Activated CD8-positive, alpha-beta T cell treated with anti-CD3 and anti-CD28 coated beads for 36 hours (primary cell): ENCODE results near the gene CHRM1. TPM values are rescaled to one million over a fixed set of nuclear protein-coding genes. Genes with fewer than 3 reads are reported as not detected.

Experiments
- ATAC-seq: fragments of 200-7000 bp; cut with Tn5 transposase; one replicate; pipeline ENCODE4 v1.10.0; 2021; ENCODE audit warnings: mild to moderate bottlenecking, moderate library complexity
- CTCF ChIA-PET: fragments of 350-600 bp; sonication (Branson Sonifier 250); formaldehyde crosslinking; loops from one replicate; lab custom pipeline; 2021; ENCODE audit warnings: antibody characterized with exemption; lab: Charles Lee
- POLR2A ChIA-PET: fragments of 350-600 bp; sonication (Branson Sonifier 250); formaldehyde crosslinking; loops from one replicate; lab custom pipeline; 2021; ENCODE audit warnings: antibody characterized with exemption; lab: Charles Lee
- DNase-seq: peaks from one replicate; pipeline ENCODE4 v3.0.0-alpha.2; 2020
- H3K27ac Mint-ChIP-seq: one replicate; pipeline ENCODE4 v1.8.0; 2021; ENCODE audit warnings: mild to moderate bottlenecking, mixed read lengths
- H3K27me3 Mint-ChIP-seq: one replicate; pipeline ENCODE4 v1.8.0; 2021; ENCODE audit warnings: mixed read lengths
- H3K36me3 Mint-ChIP-seq: one replicate; pipeline ENCODE4 v1.8.0; 2021; ENCODE audit warnings: low read depth, mixed read lengths
- H3K4me1 Mint-ChIP-seq: one replicate; pipeline ENCODE4 v1.8.0; 2021; ENCODE audit warnings: low read depth, mixed read lengths
- H3K4me3 Mint-ChIP-seq: one replicate; pipeline ENCODE4 v1.8.0; 2021; ENCODE audit warnings: mild to moderate bottlenecking, moderate library complexity, mixed read lengths
- H3K9me3 Mint-ChIP-seq: one replicate; pipeline ENCODE4 v1.8.0; 2021; ENCODE audit warnings: mixed read lengths
- intact Hi-C: fragments of 100-400 bp; cut with micrococcal nuclease; formaldehyde crosslinking; loops from one replicate; pipeline ENCODE4 v1.10.0; 2022
- total RNA-seq, 2 experiments: library from RNA; stranded (reverse); gene quantifications; one replicate each; pipeline ENCODE4 v1.2.3, GENCODE V29; 2021
- TF ChIP-seq, protein P1 (sequence below): fragments of 200-600 bp; IDR thresholded peaks from one replicate; pipeline ENCODE4 v1.8.0; 2022; ENCODE audit warnings: antibody characterized with exemption, mild to moderate bottlenecking

The CHRM1 gene
- total RNA-seq, 2 experiments from 2014 or later: not detected

DNA sequence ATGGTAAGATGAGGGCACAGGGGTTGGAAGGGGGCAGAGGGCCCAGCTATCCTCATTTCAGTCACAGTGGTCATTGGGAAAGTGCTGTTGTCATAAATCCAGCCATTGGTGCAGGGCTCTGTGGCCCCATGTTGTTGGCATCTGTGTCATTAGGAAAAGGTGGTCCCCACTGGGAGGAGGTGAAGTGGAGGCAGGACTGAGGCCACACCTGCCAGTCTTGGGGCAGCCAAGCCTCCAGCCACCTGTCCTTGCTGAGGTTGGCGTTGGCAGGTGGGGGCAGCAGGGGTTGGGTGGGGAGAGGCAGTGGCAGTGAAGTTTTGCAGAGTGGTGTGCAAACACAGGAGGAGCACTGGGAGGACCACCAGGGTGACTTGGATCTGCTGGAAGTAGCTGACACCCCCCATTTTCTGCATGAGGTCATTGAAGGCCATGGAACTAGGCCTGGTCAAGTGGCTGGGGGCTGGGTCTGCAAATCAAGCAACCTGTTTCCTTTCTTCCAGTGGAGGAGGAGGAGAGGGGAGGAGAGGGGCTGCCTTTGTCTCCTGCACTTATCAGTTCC is 38.3 kb upstream of the CHRM1 start:
- no peak overlapping the region for H3K4me3 Mint-ChIP-seq
- CTCF ChIA-PET: interaction anchor here (0.6 to 1.9 kb wide), 3 partner anchors 53 to 987 kb away, joined by 3 to 7 read pairs (median 4); no protein-coding TSS in a partner anchor

GRCh38 chr11:62958547-62959421 is 37.6 kb upstream of the CHRM1 start:
- Mint-ChIP-seq H3K27me3 (peaks cover 6% of the 10 kb centered on the region), H3K27ac (no peak overlapping the region), H3K36me3 (no peaks in the 10 kb centered on the region), H3K4me1 (no peaks in the 10 kb centered on the region), H3K4me3 (no peak overlapping the region), H3K9me3 (no peaks in the 10 kb centered on the region)
- intact Hi-C loops: no loop called here
- DNase-seq (no peak), ATAC-seq (no peak)
- TF ChIP-seq, protein P1, sequence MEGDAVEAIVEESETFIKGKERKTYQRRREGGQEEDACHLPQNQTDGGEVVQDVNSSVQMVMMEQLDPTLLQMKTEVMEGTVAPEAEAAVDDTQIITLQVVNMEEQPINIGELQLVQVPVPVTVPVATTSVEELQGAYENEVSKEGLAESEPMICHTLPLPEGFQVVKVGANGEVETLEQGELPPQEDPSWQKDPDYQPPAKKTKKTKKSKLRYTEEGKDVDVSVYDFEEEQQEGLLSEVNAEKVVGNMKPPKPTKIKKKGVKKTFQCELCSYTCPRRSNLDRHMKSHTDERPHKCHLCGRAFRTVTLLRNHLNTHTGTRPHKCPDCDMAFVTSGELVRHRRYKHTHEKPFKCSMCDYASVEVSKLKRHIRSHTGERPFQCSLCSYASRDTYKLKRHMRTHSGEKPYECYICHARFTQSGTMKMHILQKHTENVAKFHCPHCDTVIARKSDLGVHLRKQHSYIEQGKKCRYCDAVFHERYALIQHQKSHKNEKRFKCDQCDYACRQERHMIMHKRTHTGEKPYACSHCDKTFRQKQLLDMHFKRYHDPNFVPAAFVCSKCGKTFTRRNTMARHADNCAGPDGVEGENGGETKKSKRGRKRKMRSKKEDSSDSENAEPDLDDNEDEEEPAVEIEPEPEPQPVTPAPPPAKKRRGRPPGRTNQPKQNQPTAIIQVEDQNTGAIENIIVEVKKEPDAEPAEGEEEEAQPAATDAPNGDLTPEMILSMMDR: no peak
- POLR2A ChIA-PET: no interaction called here
- CTCF ChIA-PET: interaction anchor here (0.6 to 1.9 kb wide), 3 partner anchors 52 to 986 kb away, joined by 3 to 7 read pairs (median 4); no protein-coding TSS in a partner anchor

More for the DNA sequence above, 38.3 kb upstream of the CHRM1 start:
- H3K27me3 Mint-ChIP-seq: peaks cover 2% of the 10 kb centered on the region
- intact Hi-C loops: no loop called here
- no peaks in the 10 kb centered on the region for H3K4me1 Mint-ChIP-seq
- H3K27ac Mint-ChIP-seq: no peak overlapping the region
- DNase-seq (no peak), ATAC-seq (no peak)
- POLR2A ChIA-PET: no interaction called here
- no peaks in the 10 kb centered on the region for H3K36me3 Mint-ChIP-seq
- H3K9me3 Mint-ChIP-seq: no peaks in the 10 kb centered on the region
- TF ChIP-seq, protein P1: no peak

GRCh38 chr11:62957147-62957546 is 36.0 kb upstream of the CHRM1 start:
- Mint-ChIP-seq H3K27me3 (peaks cover 7% of the 10 kb centered on the region), H3K27ac (no peak overlapping the region), H3K36me3 (no peaks in the 10 kb centered on the region), H3K4me1 (no peaks in the 10 kb centered on the region), H3K4me3 (no peak overlapping the region), H3K9me3 (no peaks in the 10 kb centered on the region)
- ChIA-PET CTCF (no interaction called here), POLR2A (no interaction called here)
- intact Hi-C loops: no loop called here
- DNase-seq (no peak), ATAC-seq (no peak)
- TF ChIP-seq, protein P1: no peak

GRCh38 chr11:62954478-62954877 is 33.3 kb upstream of the CHRM1 start:
- no peak for ATAC-seq
- H3K9me3 Mint-ChIP-seq: no peaks in the 10 kb centered on the region
- intact Hi-C loops: no loop called here
- H3K4me3 Mint-ChIP-seq: no peak overlapping the region
- TF ChIP-seq, protein P1: no peak
- no peaks in the 10 kb centered on the region for H3K4me1 Mint-ChIP-seq
- no peak overlapping the region for H3K27ac Mint-ChIP-seq
- no peaks in the 10 kb centered on the region for H3K36me3 Mint-ChIP-seq
- ChIA-PET POLR2A (no interaction called here), CTCF (interaction anchor here (0.9 kb wide), 1 partner anchor 49 kb away, joined by 3 read pairs; no protein-coding TSS in a partner anchor)
- DNase-seq: no peak
- H3K27me3 Mint-ChIP-seq: peaks cover 11% of the 10 kb centered on the region

DNA sequence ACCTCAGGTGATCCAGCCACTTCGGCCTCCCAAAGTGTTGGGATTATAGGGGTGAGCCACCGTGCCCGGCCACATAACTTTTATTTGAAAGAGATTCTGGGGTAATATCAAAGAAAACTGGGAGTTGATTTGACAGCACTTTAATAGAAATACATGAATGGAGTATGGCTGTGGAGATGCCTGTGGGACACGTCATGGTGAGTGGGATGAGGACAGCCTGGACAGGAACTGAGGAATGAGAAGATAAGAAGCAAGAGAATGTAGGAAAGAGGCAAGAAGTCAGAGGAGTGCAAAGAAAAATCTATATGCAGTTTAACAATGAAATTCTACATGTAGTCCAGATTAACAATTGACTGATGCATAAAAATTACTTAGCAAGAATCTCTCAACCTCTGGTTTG is 32.6 kb upstream of the CHRM1 start:
- ATAC-seq (no peak), DNase-seq (no peak)
- POLR2A ChIA-PET: no interaction called here
- no peak overlapping the region for H3K27ac Mint-ChIP-seq
- H3K9me3 Mint-ChIP-seq: no peaks in the 10 kb centered on the region
- H3K36me3 Mint-ChIP-seq: no peaks in the 10 kb centered on the region
- TF ChIP-seq, protein P1: no peak
- no peaks in the 10 kb centered on the region for H3K4me1 Mint-ChIP-seq
- intact Hi-C loops: no loop called here
- peaks cover 13% of the 10 kb centered on the region for H3K27me3 Mint-ChIP-seq
- H3K4me3 Mint-ChIP-seq: no peak overlapping the region
- CTCF ChIA-PET: no interaction called here
